Fibroblast of skin of left quadriceps (primary cell): Measurements from ENCODE around the gene SSU72.
"Not testable (repeated sequence)": the region's sequence is repeated elsewhere in the genome, so short reads cannot be mapped to it uniquely, and the experiment has no call there.

Source experiments
- DNase-seq, 2 experiments: peaks; one replicate each; pipeline ENCODE4 v3.0.0-alpha.2; 2013; ENCODE audit warnings: low read depth in 2 of 2

The SSU72 gene

DNA sequence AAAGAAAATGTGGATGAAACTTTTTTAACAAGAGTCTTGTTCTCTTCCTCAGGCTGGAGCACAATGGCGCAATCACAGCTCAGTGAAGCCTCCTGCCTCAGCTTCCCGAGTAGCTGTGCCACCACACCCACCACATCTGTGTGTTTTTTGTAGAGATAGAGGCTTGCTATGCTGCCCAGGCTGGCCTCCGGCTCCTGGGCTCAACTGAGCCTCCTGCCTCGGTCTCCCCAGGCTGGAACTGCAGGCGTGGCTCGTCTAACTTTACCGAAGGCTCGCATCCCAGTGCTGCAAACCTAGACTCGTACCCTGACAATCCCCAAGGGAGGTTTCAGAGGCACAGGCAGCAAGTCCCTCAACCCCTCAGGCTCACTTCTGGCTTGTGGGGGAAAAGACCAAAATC lies 14.5 kb downstream of the SSU72 start:
- DNase-seq, result no peak

- DNase-seq, result no peak
These were observed 15.6 kb downstream of the SSU72 start for GRCh38 chr1:1559066-1559465.

DNA sequence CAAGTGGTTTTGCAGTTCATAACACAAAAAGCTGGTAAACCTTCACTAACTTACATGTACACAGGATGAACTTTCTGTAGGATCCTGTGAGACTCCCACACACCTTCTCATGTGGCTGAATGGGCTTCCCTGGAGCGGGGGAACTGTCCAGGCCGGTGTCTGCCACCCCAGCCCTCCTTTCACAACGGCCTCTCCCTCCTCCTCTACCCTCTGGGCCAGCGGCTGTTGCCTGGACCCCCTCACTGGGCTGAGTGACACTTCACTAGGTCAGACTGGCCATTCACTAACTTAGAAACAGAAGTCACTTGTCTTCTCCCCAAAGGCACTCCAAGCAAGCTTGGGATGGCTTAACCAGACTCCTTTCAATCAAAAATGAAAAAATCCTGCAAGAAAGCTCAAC lies 16.1 kb downstream of the SSU72 start:
- no peak for DNase-seq

GRCh38 chr1:1557688-1558087 lies 17.0 kb downstream of the SSU72 start:
- not testable (repeated sequence) for DNase-seq

- DNase-seq, result not testable (repeated sequence)
These were observed 17.7 kb downstream of the SSU72 start for GRCh38 chr1:1556961-1557360.

DNA sequence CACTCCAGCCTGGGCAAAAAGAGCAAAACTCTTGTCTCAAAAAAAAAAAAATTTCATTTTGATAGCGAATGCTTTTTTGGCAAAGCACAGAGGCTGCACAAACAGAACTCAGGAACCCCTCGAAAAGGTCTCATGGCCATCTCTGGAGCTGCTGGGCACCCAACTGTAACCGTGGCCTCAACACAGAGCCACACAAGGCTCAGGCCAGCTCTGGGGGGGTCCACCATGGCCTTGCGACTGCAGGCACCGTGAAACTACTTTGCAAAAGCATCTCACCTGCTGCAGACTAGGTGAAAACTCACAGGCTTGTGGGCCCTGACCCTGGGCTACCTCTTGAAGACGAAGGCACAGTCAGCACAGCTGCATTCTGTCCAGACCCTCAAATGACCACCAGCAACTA lies 18.2 kb downstream of the SSU72 start:
- DNase-seq, result no peak

DNA sequence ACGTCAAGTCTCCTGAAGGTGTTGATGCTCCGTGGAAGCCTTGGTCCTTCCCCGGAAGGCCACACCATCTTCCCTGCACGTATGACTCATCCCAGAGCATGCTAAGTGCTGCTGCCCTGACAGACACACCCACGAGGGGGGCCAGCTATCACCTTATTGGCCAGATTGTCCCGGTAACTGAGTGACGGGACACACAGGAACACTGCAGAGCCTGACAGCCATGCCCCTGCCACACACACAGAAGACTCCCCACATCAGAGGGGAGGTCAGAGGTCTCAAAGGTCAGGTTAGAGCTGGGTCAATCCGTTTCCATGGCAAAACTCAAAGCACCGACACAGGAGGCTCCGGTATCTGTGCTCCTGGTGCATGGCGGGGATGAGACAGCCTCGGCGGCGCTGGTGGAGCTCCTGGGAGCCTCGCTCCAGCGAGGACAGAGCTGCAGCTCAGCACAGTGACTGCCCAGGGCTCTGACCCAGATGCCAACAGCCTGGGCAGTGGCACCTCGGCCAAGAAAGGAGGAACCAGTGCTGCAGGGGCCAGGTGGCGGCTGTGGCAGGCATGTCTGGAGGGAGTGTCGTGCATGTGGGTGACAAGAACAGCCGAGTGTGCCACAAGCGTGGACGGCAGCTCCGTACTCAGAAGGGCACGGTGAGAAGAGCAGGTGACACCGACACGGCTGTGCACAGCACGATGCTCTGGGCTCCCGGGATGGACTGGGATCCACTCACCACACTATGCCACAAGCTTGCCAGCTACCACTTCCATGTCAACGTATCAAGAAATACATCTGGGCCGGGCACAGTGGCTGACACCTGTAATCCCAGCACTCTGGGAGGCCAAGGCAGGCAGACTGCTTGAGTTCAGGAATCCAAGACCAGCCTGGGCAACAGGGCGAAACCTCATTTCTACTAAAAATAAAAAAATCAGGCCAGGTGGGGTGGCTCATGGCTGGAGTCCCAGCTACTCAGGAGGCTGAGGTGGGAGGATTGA lies 19.4 kb downstream of the SSU72 start:
- DNase-seq, result peak; percentile 25 to 28

GRCh38 chr1:1554550-1554925 lies 20.1 kb downstream of the SSU72 start:
- DNase-seq, result no peak

GRCh38 chr1:1553821-1554494 lies 20.7 kb downstream of the SSU72 start:
- no peak for DNase-seq

- no peak for DNase-seq
These were observed 22.4 kb downstream of the SSU72 start for GRCh38 chr1:1552263-1552639.

- DNase-seq, result no peak
These were observed 23.0 kb downstream of the SSU72 start for GRCh38 chr1:1551524-1552262.

- DNase-seq, result peak in 1 of 2 experiments; percentile 21
These were observed 23.9 kb downstream of the SSU72 start for GRCh38 chr1:1550591-1551432.

GRCh38 chr1:1550087-1550486 lies 24.6 kb downstream of the SSU72 start:
- no peak for DNase-seq

DNA sequence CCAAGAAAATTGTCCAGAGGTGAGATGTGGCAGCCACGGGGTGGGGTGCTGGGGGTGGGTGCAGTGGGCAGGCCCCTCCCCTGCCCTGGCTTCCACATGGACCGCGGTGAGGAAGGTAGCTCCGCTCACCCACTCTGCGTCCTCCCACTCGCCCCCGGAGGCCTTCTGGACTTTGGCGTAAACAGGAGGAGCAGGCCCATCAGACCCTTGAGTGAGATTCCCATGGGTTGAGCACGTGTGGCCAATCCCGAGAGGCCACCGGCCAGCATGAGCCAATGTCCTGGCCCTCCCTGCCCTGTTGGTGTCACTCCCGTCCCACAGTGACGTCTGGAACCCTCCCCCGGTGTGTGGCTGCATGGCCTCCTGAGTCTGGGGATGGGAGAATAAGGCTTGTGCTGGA lies 26.1 kb downstream of the SSU72 start:
- DNase-seq, result no peak

DNA sequence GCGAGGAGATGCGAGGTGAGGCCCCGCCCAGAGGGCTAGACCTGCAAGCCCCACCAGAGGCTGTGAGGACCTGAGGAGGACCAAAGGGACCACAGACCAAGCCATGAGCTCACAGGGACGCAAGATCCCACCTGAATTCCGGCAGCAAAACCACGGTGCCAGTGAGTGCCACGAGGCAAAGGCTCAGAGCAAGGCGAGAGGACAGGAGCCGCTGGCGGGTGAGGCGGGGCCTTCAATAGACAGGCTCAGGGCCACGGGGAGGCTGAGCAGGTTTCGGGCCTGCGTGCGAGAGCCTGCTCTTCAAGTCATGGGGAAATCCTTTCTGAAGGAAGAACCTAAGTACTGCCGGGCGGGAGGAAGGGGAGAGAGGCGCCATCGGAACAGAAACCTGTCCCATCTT lies 27.2 kb downstream of the SSU72 start:
- no peak for DNase-seq

DNA sequence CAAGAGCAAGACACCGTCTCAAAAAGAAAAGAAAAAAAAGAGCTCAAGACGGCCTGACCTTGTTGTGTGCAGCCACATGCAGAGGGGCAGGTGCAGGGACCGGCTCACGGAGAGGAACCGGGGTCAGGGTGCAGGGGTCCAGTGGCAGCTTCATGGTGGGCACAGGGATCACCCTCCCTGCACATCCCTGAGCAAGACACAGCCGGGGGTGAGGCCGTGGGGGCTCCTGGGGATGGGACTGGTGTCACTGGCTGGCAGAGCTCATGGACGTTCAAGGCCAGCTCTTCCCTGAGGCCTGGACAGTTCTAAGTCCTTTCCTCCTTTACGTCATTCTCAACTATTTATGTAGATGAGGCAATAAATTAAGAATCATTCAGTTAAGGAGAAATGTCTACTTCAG lies 27.7 kb downstream of the SSU72 start:
- no peak for DNase-seq

DNA sequence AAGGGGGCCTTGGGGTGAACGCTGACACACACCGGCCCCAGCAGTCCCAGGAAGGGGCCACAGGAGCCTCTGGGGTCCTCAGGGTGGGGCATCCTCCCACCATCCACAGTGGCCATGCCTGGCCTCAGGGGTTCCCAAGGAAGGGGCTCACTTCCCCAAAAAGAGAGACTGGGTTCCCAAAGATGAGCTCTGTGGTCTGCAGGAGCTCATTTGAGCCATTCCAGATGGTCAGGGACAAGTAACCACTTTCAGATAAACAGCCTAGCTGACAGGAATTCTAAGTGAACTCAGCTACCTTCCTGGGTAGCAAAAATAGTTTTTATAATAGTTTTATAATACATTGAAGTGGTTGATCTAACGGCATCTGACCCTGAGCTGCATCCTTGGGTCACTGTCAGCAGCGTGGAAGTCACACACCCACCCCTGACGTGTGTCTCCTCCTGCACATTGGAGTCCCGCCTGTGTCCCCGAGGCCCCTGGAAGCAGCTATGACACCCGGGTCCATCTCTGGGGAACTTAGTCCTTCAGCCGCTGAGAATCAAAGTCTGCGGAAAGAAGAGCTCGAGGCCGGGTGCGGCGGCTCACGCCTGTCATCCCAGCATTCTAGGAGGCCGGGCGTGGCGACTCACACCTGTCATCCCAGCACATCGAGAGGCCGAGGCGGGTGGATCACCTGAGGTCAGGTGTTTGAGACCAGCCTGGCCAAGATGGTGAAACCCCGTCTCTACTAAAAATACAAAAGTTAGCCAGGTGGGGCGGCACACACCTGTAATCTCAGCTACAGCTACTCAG lies 28.5 kb downstream of the SSU72 start:
- DNase-seq, result no peak

DNA sequence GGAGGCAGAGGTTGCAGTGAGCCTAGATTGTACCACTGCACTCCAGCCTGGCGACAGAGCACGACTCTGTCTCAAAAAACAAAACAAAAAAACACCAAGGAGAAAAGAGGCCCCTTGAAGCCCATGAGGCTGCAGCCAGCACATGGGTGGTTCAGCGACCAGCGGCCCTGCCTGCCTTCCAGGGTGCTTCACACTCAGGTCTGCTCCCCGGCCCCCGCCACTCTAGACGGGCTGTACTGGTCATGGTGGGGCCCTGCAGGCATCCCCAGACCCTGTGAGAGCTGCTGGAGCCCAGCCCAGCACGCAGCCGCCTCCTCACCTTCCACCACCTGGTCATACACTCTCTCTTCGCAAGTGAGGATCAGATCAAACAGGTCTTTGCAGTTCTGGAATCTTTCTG lies 30.1 kb downstream of the SSU72 start:
- no peak for DNase-seq

DNA sequence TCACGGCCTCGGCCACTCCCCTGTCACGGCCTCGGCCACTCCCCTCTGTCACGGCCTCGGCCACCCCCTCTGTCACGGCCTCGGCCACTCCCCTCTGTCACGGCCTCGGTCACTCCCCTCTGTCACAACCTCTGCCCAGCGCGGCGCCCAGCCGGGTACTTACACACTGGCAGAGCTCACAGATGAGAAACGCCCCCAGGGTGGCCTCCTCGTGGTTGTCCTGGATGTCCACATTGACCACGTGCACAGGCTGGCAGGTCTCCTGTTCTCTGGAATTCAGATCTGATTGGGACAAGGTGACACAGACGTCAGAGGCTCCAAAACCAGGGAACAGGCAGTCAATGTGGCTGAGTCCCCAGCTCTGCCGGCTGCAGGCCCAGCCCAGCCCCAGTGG lies 31.0 kb downstream of the SSU72 start:
- no peak for DNase-seq
